Brain microvascular endothelial cell (primary cell): ENCODE measurements around the gene RPL39L.

Source experiments
- DNase-seq: peaks from one replicate; pipeline ENCODE4 v3.0.0-alpha.2; 2020
- H3K27ac ChIP-seq: fragments of 250-450 bp; sonication (Bioruptor Pico); 2 replicates; pipeline ENCODE4 v1.5.1; 2020; ENCODE audit warnings: mild to moderate bottlenecking, moderate library complexity
- H3K27me3 ChIP-seq: fragments of 250-450 bp; sonication (Bioruptor Pico); replicated peaks from 2 replicates; pipeline ENCODE4 v1.5.1; 2020; ENCODE audit warnings: mild to moderate bottlenecking
- H3K36me3 ChIP-seq: fragments of 250-450 bp; sonication (Bioruptor Pico); replicated peaks from 2 replicates; pipeline ENCODE4 v1.5.1; 2020; ENCODE audit warnings: mild to moderate bottlenecking
- H3K4me3 ChIP-seq: 2 replicates; pipeline ENCODE4 v1.5.1; 2011; ENCODE audit warnings: low read depth, mild to moderate bottlenecking, control low read depth, low read length, moderate library complexity
- CTCF ChIP-seq: IDR thresholded peaks from 2 replicates; pipeline ENCODE4 v1.5.1; 2011; ENCODE audit warnings: low read depth, mild to moderate bottlenecking, moderate library complexity, low read length, control low read depth, inconsistent platforms; ENCODE audit errors: missing control alignments
- in situ Hi-C: cut with HindIII; loops from 2 replicates; pipeline ENCODE4 v1.10.0; 2017; ENCODE audit warnings: low sequenced_read_pairs, low pct_ligation_motif_present

RPL39L gene

DNA sequence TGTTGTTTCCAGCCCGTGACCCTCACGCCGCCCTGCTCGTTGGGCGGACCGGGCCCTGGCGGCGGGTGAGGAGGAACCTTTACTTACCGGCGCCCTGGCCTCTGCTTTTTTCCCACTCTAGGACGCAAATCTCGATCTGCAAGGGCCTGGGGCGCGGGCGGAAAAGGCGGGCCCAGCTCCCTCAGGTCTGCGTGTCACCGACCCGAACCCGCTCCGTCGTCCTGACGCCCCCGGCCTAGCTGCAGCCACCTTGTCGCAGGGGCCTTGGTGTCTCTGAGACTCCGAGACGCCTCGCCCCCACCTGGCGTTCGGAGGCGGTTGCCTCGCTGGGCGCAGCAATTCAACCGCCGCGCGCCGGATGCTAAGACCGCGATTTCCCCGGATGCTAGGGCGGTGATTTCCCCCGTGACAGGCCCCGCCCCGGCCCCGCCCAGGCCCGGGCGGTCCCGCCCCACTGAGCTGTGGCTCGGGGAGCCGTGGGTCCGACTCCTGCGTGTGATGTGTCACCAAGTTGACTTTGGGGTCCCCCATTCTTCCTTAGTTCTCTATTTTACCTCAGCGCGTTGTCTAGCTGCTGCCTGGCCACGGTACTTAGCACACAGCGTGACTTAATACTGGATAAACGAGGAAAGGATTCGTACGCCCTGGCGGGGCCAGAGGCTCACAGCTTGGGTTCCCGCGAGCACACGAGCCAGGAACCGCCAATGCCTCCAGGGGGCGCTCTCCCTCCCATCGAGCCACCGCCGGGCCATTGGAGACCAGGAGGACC, at the start of gene RPL39L:
TSS of gene RPL39L (minus strand) at position 371 of the 769 bp plus-strand sequence. CDS start 18,196 bp downstream, outside the sequence.
- peak; percentile 99 for TF ChIP-seq CTCF
- peak; percentile 77 for DNase-seq
- Histone ChIP-seq H3K4me3 (peak within 1 kb of the TSS; percentile 74), H3K27me3 (no peaks in the 10 kb centered on the region), H3K36me3 (no peaks in the 10 kb centered on the region), H3K27ac (peak within 1 kb of the TSS; percentile 57)
- in situ Hi-C loops = no loop called here

DNA sequence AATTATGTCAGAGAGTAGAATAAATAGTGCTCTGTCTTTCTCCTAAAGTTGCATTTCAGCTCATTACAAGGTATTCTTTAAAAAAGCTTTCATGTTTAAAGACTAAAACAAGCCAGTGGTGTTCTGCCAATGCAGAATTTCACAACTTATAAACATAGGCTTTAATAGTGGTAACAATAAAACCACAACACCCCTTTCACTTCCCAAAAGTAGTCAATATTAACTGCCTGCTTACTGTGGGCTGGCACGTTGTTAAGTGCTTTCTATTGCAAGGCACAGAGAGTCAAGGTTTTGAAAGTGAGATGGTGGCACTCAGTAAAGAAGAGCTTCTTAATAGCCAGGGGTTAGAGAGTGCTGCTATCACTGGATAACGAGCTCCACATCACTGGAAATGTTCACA, 49.6 kb upstream of the RPL39L start:
- H3K4me3 ChIP-seq = no peak overlapping the region
- in situ Hi-C loops = no loop called here
- no peak for TF ChIP-seq CTCF
- H3K27ac ChIP-seq = no peak overlapping the region
- no peaks in the 10 kb centered on the region for H3K36me3 ChIP-seq
- no peak for DNase-seq
- H3K27me3 ChIP-seq = no peaks in the 10 kb centered on the region

DNA sequence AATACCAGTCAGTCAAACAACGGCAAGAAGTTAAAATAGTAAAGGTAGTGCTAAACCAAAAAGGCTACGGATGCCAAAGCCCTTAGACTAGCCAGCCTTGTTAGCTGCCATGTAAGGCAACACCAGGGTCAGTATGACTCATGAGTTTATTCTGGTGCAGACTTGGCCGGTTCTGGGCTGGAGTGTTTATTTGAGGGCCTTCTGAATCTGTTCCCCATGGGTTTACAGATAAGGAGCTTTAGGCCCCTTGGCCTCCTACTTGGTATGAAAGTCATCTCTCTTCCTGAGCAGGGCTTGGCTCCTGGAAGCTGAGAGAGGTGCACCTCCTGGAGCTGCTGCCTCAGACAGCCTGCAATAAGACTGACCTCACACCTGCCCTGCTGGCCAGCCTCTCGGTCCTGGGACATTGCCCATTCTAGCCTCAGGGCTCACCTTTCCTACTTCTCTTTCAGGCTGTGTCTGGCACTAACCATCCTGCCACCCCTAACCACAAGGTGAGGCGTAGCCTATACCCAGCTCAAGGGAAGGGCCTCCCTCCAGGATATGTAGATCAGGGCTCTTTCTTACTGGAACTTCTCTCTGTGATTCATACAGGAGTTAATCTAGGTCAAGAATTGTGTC, 47.6 kb upstream of the RPL39L start:
- no peak for TF ChIP-seq CTCF
- DNase-seq = peak; percentile 89
- Histone ChIP-seq H3K27me3 (no peaks in the 10 kb centered on the region), H3K4me3 (no peak overlapping the region), H3K36me3 (no peaks in the 10 kb centered on the region), H3K27ac (peak overlapping the region; percentile 40)
- in situ Hi-C loops = no loop called here

GRCh38 chr3:187186375-187186774, 47.1 kb upstream of the RPL39L start:
- no peaks in the 10 kb centered on the region for H3K36me3 ChIP-seq
- peak overlapping the region; percentile 33 for H3K27ac ChIP-seq
- TF ChIP-seq CTCF = no peak
- no peak for DNase-seq
- H3K4me3 ChIP-seq = no peak overlapping the region
- H3K27me3 ChIP-seq = no peaks in the 10 kb centered on the region
- in situ Hi-C loops = no loop called here

DNA sequence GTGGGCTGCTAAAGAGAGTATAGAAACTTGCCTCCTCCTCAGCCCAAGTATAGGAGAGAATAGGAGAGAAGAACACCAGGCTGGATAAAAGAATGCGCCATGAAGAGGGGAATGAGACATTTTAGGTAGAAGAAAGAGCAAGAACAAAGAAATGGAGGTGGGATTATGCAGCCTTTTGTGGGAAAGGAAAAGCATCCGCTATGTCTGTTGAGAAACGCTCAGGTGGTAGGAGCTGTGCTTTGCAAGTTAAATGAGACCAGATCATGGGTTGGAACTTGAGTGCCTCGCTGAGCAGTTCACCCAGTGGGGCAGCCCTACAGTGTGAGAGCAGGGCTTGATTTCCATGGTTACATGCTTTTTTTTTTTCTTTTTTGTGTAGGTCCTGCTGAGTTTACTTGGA, 46.5 kb upstream of the RPL39L start:
- TF ChIP-seq CTCF = no peak
- Histone ChIP-seq H3K27me3 (no peaks in the 10 kb centered on the region), H3K4me3 (no peak overlapping the region), H3K27ac (no peak overlapping the region), H3K36me3 (no peaks in the 10 kb centered on the region)
- in situ Hi-C loops = no loop called here
- DNase-seq = no peak

DNA sequence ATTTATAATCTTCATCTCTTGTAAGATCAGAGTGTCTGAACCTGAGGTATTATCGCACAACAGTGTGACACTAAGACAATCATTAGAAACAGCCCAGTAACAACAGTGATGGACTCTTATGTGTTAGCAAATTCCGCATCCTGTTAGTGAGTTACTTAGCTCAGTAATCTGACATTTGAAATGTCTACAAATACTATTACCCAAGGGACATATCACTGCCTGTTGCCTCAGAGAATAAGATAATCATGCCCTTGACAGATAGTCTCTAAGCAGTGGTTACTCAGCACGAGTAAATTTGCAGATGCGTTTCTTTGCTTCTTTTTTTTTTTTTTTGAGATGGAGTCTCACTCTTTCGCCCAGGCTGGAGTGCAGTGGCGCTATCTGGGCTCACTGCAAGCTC, 44.6 kb upstream of the RPL39L start:
- no peak for DNase-seq
- Histone ChIP-seq H3K27ac (no peak overlapping the region), H3K27me3 (no peaks in the 10 kb centered on the region), H3K4me3 (no peak overlapping the region), H3K36me3 (no peaks in the 10 kb centered on the region)
- in situ Hi-C loops = no loop called here
- TF ChIP-seq CTCF = no peak
